Neutrophil (primary cell): ENCODE results near the gene GYPC.

Source experiments
- H3K27ac ChIP-seq: fragments of 200-600 bp; sonication (generic); 2 replicates; pipeline ENCODE4 v1.5.1; 2016; ENCODE audit warnings: mild to moderate bottlenecking, moderate library complexity
- H3K27me3 ChIP-seq: fragments of 200-600 bp; sonication (generic); 2 replicates; pipeline ENCODE4 v1.6.0; 2016; ENCODE audit warnings: mild to moderate bottlenecking
- H3K36me3 ChIP-seq: fragments of 200-600 bp; sonication (generic); 2 replicates; pipeline ENCODE4 v1.5.1; 2017
- H3K4me1 ChIP-seq, 2 experiments: fragments of 200-600 bp in 1 of 2; sonication (generic) in 1 of 2; 1 replicate in 1 of 2; 2 replicates in 1 of 2; pipeline versions ENCODE4 v1.5.1 to v1.6.1; 2013 to 2016; ENCODE audit warnings: low read depth in 1 of 2, low read length in 1 of 2, mild to moderate bottlenecking in 1 of 2, moderate library complexity in 1 of 2; ENCODE audit not compliant: control insufficient read depth in 1 of 2, insufficient read depth in 1 of 2
- H3K4me3 ChIP-seq, 2 experiments: fragments of 200-600 bp in 1 of 2; sonication (generic) in 1 of 2; 1 replicate in 1 of 2; 2 replicates in 1 of 2; pipeline ENCODE4 v1.5.1; 2013 to 2016; ENCODE audit warnings: low read depth in 1 of 2, low read length in 1 of 2, mild to moderate bottlenecking in 1 of 2, moderate library complexity in 1 of 2
- H3K9me3 ChIP-seq: fragments of 200-600 bp; sonication (generic); 2 replicates; pipeline ENCODE4 v1.5.1; 2016
- TF ChIP-seq, protein P1 (sequence below): fragments of 200-600 bp; sonication (generic); IDR thresholded peaks from 2 replicates; pipeline ENCODE4 v1.5.1; 2016; ENCODE audit warnings: antibody characterized with exemption

GYPC gene

DNA sequence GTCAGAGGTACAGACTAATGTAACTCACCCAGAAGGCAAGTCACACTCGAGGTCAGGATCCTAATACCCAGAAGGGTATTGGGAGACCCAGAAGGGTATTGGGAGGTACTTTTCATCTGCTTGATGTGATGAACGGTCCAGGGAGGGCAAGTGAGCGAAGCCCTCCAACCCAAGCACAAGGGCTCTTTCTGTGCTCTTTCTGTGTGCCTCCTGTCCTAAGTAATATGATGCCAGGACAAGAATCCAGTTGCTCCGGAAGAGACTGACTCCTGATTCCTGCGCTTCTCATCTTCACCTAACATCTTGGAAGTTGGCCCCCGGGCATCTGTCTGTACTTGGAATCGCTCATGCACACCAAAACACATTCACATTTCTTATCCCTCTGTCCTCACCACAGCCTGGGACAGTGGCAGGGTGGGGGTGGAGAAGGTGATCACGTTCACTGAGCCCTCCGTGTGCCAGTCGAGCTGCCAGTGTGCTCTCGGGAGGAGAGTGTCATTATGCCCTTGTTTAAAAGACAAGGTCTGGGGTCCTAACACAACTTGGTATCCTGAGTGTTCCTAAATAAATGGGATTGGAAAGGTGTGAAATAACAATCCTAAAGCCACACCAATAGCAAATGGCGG lies 17.1 kb downstream of the GYPC start:
- no peaks in the 10 kb centered on the region for H3K27me3 ChIP-seq
- H3K9me3 ChIP-seq, result no peaks in the 10 kb centered on the region
- no peak overlapping the region for H3K27ac ChIP-seq
- no peak overlapping the region for H3K4me3 ChIP-seq
- no peaks in the 10 kb centered on the region for H3K36me3 ChIP-seq
- H3K4me1 ChIP-seq, result peaks cover 10 to 19% of the 10 kb centered on the region in 2 experiments
- TF ChIP-seq, protein P1, sequence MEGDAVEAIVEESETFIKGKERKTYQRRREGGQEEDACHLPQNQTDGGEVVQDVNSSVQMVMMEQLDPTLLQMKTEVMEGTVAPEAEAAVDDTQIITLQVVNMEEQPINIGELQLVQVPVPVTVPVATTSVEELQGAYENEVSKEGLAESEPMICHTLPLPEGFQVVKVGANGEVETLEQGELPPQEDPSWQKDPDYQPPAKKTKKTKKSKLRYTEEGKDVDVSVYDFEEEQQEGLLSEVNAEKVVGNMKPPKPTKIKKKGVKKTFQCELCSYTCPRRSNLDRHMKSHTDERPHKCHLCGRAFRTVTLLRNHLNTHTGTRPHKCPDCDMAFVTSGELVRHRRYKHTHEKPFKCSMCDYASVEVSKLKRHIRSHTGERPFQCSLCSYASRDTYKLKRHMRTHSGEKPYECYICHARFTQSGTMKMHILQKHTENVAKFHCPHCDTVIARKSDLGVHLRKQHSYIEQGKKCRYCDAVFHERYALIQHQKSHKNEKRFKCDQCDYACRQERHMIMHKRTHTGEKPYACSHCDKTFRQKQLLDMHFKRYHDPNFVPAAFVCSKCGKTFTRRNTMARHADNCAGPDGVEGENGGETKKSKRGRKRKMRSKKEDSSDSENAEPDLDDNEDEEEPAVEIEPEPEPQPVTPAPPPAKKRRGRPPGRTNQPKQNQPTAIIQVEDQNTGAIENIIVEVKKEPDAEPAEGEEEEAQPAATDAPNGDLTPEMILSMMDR, result no peak

DNA sequence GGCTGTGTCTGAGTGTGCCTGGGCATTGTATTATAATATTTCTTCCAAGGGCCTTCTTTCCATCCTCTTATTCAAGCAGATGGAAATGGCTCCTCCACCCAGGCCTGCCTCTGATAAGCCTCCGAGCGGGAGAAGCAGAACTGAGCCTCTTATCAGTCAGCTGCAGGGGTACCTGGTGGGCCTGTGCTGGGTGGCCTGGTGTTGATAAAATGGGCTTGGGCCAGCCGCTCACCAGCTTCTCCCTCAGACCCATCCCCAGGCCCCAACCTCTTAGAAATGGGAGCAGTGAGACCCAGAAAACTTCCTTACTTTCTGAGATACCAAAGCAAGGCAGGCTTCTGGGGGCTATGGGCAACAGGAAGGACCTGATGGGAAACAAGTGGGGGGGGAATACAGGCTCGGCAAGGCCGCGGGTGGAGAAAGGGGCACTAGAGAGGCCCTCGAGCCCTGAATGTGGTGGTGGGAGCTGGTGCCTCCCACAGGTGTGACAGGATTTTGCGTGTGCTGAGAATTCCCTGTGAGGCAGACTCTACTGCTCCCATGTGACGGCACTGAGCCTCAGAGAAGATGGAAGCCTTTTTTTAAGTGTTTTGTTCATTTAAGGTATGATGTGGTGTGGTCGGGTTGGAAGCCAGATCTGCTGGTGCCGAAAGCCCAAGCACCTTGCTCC lies 18.3 kb downstream of the GYPC start:
- no peak overlapping the region for H3K27ac ChIP-seq
- TF ChIP-seq, protein P1, result no peak

DNA sequence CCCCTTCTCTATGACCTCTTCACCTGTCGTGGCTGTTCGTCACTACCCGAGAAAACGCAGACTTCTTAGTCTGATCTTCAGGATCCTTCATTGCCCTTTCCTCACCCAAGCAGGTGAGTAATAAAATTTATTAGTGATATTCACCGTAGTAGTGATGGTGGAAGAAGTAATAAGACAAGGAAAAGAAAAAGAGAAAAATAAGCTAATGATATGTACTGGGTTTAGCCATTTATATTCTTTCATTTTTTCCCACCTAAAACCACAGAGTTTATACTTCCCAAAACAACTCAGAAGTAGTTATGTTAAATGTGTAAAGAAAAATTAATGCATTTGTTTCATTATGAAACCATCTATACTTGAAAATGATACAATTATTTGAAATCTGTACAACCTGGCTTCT lies 19.7 kb downstream of the GYPC start:
- Histone ChIP-seq H3K9me3 (no peaks in the 10 kb centered on the region), H3K27ac (peak overlapping the region; percentile 60), H3K4me1 (peaks cover 19 to 34% of the 10 kb centered on the region in 2 experiments), H3K4me3 (no peak overlapping the region), H3K36me3 (no peaks in the 10 kb centered on the region), H3K27me3 (no peaks in the 10 kb centered on the region)
- TF ChIP-seq, protein P1, result no peak

More for the DNA sequence above, 18.3 kb downstream of the GYPC start:
- no peak overlapping the region for H3K4me3 ChIP-seq
- H3K36me3 ChIP-seq, result no peaks in the 10 kb centered on the region
- no peaks in the 10 kb centered on the region for H3K27me3 ChIP-seq
- H3K9me3 ChIP-seq, result no peaks in the 10 kb centered on the region
- peaks cover 17 to 29% of the 10 kb centered on the region in 2 experiments for H3K4me1 ChIP-seq

DNA sequence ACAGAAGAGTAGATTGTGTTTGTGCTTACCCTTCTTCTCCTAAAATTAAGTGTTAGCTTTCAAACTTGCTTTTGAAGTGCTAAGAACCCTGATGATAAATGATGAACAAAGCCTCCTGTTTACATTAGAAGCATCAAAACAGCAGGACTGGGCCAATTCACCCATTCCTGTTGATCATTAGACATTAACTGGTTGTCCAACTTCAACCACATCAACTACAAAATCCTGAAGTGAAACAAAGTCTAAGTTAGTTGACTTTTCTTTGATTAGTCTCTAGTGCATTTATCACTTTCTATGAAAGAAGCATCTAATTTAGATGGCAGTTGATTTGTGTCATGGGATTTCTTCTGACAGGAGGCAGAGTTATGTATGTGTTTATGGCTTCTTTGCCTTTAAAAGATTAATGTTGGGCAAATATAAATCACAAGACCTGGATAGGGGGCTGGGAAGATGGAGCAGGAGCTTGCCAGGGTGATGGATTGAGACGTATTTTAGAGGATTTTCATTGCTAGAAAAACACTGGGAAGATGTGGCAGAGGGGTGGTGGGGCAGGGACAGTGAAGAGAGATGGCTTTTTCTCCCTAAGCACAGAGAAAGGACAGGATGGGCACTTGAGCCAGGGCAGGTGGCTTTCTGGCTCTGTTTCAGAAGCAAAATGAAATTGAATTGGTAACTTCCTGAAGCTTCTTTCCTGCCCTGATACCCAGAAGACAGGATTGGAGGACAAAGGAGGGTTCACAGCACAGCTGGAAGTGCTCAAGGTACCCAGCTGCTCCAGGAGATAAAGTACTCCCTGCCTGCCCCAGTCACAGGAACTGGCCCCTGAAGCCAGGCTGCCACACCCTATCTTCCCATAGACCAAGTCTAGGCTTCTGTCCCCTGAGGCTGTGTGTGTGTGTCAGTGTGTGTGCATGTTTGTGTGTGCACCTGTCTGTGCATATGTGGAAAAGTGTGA lies 20.5 kb downstream of the GYPC start:
- Histone ChIP-seq H3K4me3 (no peak overlapping the region), H3K9me3 (no peaks in the 10 kb centered on the region), H3K36me3 (no peaks in the 10 kb centered on the region), H3K27me3 (no peaks in the 10 kb centered on the region), H3K27ac (peak overlapping the region; percentile 60), H3K4me1 (peaks cover 28 to 43% of the 10 kb centered on the region in 2 experiments)
- TF ChIP-seq, protein P1, result no peak

DNA sequence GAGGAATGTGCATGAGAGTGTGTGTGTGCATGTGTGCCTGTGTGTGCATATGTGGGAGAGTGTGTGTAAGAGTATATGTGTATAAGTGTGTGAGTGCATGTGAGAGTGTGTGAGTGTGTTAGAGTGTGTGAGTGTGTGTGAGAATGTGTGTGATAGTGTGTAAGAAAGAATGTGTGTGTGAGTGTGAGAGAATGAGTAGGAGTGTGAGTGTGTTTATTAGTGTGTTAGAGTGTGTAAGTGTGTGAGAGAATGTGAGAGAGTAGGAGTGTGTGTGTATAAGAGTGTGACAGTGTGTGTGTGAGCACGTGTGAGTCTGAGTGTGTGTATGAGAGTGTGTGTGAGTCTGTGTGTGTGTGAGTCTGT lies 21.2 kb downstream of the GYPC start:
- Histone ChIP-seq H3K9me3 (no peaks in the 10 kb centered on the region), H3K4me1 (peaks cover 34 to 50% of the 10 kb centered on the region in 2 experiments), H3K36me3 (no peaks in the 10 kb centered on the region), H3K27ac (no peak overlapping the region), H3K27me3 (no peaks in the 10 kb centered on the region), H3K4me3 (no peak overlapping the region)
- TF ChIP-seq, protein P1, result no peak
